ENCODE data around the gene UNK.

UNK gene

GRCh38 chr17:75873587-75874322, 89.1 kb downstream of the UNK start:
- H3K4me3 ChIP-seq (ENCODE audit: low read depth, low read length) = no peak overlapping the region
- no peak for TF ChIP-seq CTCF (IDR thresholded peaks at IDR 0.05; ENCODE audit: low read depth, low read length)

GRCh38 chr17:75874323-75875181, 89.9 kb downstream of the UNK start:
- no peak for TF ChIP-seq CTCF (IDR thresholded peaks at IDR 0.05; ENCODE audit: low read depth, low read length)
- no peak overlapping the region for H3K4me3 ChIP-seq (ENCODE audit: low read depth, low read length)

Measured in WI38 (cell line).